Natural killer cell treated with Interleukin-12 subunit alpha and Interleukin-12 subunit beta and Interleukin-15 and Interleukin-18, amount 100 ng/mL, for 72 hours (primary cell): ENCODE results near the gene LDB1. TPM values are rescaled to one million over a fixed set of nuclear protein-coding genes. Genes with fewer than 3 reads are reported as not detected.

Source experiments
- ATAC-seq, 2 donors: fragments of 150-1000 bp; cut with Tn5 transposase in 1 of 2; sonication (Bioruptor Pico), chemical (Tn5 transposase) in 1 of 2; 2 replicates each; pipeline ENCODE4 v1.10.0; 2021
- DNase-seq: peaks from one replicate; pipeline ENCODE4 v3.0.0; 2022; ENCODE audit warnings: low spot score
- H3K27ac Mint-ChIP-seq, 2 donors: 1 replicate in 1 of 2; 2 replicates in 1 of 2; pipeline ENCODE4 v1.8.0; 2022; ENCODE audit warnings: mixed read lengths in 2 of 2, mild to moderate bottlenecking in 1 of 2, moderate library complexity in 1 of 2
- H3K27me3 Mint-ChIP-seq, 2 donors: 1 replicate in 1 of 2; 2 replicates in 1 of 2; pipeline ENCODE4 v1.8.0; 2022; ENCODE audit warnings: mixed read lengths in 2 of 2
- H3K36me3 Mint-ChIP-seq: one replicate; pipeline ENCODE4 v1.8.0; 2022; ENCODE audit warnings: mixed read lengths
- H3K4me1 Mint-ChIP-seq, 2 donors: 1 replicate in 1 of 2; 2 replicates in 1 of 2; pipeline ENCODE4 v1.8.0; 2022; ENCODE audit warnings: low read depth in 2 of 2, mixed read lengths in 2 of 2, mild to moderate bottlenecking in 1 of 2
- H3K4me3 Mint-ChIP-seq: one replicate; pipeline ENCODE4 v1.8.0; 2022; ENCODE audit warnings: mixed read lengths
- H3K9me3 Mint-ChIP-seq: 2 replicates; pipeline ENCODE4 v1.8.0; 2022; ENCODE audit warnings: mixed read lengths
- total RNA-seq, 2 donors: library from RNA; stranded (reverse); gene quantifications; one replicate each; pipeline ENCODE4 v1.2.3, GENCODE V29; 2022

Gene LDB1
- total RNA-seq, 2 donors from 2014 or later, result 61.8 to 87.9 TPM

DNA sequence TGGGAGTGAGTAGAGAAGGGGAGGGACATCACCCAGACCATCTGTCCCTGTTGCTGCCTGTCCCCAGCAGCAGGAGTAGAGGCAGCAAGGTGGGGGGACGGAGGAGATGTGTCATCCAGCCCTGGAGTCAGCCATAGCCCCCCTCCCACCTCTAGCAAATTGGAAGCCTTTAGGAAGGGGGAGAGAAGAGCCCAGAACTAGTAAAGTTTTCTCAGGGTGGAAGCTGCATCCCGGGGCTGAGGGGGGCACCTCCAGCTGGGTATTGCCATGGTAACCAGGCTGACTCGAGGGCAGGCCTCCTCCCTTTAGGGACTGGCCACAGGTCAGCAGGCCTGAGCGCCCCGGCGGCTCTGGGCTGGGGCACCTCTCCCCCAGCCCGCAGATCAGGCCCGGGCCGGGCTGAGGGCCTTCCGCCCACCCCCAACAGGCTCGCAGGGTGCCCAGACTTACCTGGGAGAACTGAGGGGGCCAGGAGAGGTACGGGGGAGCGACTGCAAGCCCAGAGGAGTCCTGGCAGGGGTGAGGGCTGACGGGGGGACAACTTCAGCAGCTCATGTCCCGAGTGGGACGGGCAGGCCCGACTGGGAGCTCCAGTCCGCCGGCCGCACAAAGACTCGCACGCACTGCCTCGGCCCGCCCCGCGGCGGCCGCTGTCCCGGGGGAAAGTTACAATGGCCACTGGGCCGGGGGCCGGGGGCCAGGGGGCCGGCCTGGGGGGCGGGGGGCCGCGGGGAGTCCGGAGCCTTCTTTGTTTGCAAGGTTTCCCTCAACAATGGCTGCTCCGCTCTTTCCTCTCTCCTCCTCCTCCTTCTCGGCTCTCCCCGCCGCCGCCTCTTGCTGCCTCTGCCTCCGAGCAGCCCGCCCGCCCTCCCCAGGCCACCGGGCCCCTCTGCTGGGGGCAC, 6.0 kb downstream of the LDB1 start:
- Mint-ChIP-seq H3K27me3 (no peaks in the 10 kb centered on the region), H3K36me3 (no peaks in the 10 kb centered on the region), H3K27ac (peak overlapping the region; percentile 80 to 90), H3K4me1 (peaks cover 47 to 56% of the 10 kb centered on the region in 2 donors), H3K4me3 (peak overlapping the region; percentile 82), H3K9me3 (no peaks in the 10 kb centered on the region)
- ATAC-seq (peak; percentile 17 to 38), DNase-seq (peak; percentile 64)

DNA sequence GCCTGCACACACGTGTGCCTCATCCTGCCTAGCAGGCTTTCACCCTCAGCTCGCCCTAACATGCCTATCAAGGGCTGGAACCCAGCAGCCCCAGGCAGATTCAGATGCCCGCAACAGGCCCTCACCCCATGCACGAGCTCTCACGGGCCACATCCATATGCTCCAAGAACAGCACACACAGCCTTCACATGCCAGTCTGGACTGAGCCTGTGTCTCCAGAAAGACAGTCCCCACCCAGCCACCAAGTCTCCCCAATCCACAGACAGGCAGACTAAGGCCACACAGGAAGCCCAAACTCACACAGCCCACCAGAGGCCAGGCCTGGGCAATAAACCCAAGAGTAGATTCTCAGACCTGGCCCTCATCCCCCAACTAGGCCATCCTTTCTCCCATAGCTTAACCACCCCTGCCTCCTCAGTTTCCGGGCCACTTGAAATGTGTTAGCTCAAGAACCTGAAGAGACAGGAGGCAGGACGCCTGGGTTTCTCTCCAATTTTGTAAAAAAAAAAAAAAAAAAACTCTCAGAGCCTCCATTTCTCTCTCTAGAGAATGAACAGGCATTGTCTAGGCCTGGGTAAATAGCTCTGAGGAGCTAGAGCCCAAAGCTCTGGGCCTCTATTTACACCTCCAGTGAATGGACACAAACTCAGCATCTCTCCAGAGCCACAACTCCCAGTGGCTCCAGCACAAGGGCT, 6.8 kb downstream of the LDB1 start:
- H3K4me3 Mint-ChIP-seq, result peak overlapping the region; percentile 82
- H3K27ac Mint-ChIP-seq, result peak overlapping the region; percentile 79 to 82
- no peaks in the 10 kb centered on the region for H3K9me3 Mint-ChIP-seq
- H3K4me1 Mint-ChIP-seq, result peaks cover 42 to 53% of the 10 kb centered on the region in 2 donors
- DNase-seq (no peak), ATAC-seq (no peak)
- H3K36me3 Mint-ChIP-seq, result peaks cover 4% of the 10 kb centered on the region
- no peaks in the 10 kb centered on the region for H3K27me3 Mint-ChIP-seq

DNA sequence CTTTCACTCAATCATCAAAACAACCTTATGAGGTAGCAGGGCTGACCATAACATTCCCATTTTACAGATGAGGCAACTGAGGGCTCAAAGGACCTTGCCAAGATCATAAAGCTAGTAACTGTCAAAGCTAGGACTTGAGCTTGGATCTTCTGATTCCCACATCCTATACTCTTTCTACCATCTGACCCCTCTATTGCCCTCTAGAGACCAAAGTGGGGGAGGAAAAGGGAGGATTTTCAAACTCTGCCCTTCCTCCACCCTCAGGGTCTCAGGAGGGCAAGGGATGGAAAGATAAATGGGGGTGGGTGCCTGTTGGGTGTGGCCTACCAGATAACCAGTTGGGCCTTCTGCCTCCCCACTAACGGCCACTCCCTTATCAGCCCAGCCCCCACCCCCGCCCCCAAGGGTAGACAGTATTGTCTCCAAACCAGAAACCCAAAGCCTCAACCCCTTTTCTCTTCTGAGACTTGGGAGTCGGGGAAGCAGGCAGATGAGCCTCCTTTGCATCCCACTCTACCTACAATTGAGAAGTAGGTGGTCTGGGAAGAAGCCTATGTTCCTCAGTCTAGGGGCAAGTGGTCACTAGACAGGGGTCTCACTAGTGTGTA, 7.9 kb downstream of the LDB1 start:
- Mint-ChIP-seq H3K36me3 (peaks cover 6% of the 10 kb centered on the region), H3K27me3 (no peaks in the 10 kb centered on the region), H3K9me3 (no peaks in the 10 kb centered on the region), H3K4me1 (peaks cover 31 to 44% of the 10 kb centered on the region in 2 donors), H3K27ac (peak overlapping the region in 1 of 2 donors; percentile 79), H3K4me3 (no peak overlapping the region)
- ATAC-seq, result no peak
- no peak for DNase-seq

DNA sequence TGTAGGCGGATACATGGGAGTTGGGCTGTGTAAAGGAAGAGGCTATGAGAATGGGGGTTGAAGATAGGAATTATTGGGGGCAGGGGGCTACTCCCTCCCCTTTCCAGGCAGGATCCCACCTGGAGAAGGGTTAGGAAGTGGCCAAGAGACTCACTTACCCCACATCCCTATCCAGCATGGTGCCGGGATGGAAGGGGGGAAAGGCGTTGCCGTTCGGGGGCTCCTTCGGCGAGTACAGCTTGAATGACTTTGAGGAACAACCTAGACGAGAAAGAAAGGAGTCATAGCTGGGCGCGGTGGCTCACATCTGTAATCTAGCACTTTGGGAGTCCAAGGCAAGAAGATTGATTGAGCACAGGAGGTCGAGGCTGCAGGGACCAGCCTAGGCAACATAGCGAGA, 8.9 kb downstream of the LDB1 start:
- Mint-ChIP-seq H3K27me3 (no peaks in the 10 kb centered on the region), H3K4me1 (peaks cover 22 to 35% of the 10 kb centered on the region in 2 donors), H3K9me3 (no peaks in the 10 kb centered on the region), H3K27ac (no peak overlapping the region), H3K4me3 (no peak overlapping the region), H3K36me3 (peaks cover 6% of the 10 kb centered on the region)
- DNase-seq (no peak), ATAC-seq (no peak)

DNA sequence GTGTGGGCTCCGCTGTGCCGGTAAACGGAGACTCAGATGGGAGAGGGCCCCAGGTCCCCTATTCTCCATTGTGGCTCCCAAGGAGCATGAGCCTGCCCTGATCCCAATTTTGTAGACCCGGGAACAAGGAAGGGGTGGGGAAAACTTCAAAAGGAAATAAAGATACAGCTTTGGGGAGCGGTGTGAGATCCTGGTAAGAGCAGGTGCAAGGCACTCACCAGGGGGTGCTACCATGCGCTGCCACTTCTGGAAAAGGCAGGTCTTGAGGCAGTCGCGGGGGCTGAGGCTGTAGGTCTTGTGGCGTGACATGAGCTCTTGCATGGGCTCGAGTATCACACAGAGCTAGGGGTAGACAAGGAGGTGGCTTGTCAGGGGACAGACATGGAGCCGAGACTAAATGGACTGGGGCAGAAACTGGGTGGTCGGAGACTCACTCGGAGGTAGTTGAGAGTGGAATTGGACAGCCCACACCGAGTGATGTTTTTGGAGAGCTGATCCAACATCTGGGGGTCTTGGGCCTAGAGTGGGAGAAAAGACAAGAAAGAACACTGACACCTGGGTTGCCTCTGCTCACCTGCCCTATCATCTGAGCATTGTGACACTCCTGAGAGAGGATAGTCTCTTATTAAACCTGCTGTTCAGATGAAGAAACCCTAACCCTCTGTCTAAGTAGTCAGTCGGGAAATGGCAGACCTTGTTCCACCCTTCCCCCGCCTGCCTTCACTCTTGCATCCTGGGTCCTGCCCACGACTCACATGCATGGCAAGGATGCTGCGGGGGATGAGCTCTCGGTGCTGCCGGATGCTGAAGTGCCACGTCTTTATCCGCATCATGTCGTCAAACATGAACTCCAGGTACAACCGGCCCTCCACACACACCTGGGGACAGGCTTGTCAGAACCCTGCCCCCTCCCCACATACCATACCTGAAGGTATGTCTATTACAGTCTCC, 10.7 kb downstream of the LDB1 start:
- no peak for ATAC-seq
- H3K4me3 Mint-ChIP-seq, result no peak overlapping the region
- no peak for DNase-seq
- H3K27ac Mint-ChIP-seq, result no peak overlapping the region
- H3K4me1 Mint-ChIP-seq, result peaks cover 24 to 31% of the 10 kb centered on the region in 2 donors
- H3K36me3 Mint-ChIP-seq, result peaks cover 6% of the 10 kb centered on the region
- no peaks in the 10 kb centered on the region for H3K9me3 Mint-ChIP-seq
- H3K27me3 Mint-ChIP-seq, result no peaks in the 10 kb centered on the region

DNA sequence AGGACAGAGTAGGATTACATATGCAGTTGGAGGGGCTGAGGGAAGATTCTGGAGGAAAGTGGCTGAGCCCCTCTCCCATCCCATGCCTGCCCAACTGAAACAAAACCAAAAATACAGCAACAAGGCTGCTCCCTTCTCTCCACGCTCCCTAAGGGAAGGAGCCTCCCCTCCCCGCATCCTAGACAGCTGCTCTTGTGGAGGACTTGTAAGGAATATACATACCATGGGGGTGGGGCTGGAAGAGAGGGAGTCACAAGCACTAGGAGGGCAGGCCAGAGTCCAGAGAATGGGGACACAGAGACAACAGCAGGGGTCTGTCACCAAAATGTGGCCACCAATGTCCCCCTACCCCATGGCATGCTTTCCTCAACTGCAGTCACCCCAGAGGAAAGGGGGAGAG, 13.2 kb downstream of the LDB1 start:
- peaks cover 12 to 17% of the 10 kb centered on the region in 2 donors for H3K4me1 Mint-ChIP-seq
- H3K36me3 Mint-ChIP-seq, result peaks cover 6% of the 10 kb centered on the region
- DNase-seq, result no peak
- no peaks in the 10 kb centered on the region for H3K9me3 Mint-ChIP-seq
- no peak overlapping the region for H3K27ac Mint-ChIP-seq
- ATAC-seq, result no peak
- H3K27me3 Mint-ChIP-seq, result no peaks in the 10 kb centered on the region
- no peak overlapping the region for H3K4me3 Mint-ChIP-seq

DNA sequence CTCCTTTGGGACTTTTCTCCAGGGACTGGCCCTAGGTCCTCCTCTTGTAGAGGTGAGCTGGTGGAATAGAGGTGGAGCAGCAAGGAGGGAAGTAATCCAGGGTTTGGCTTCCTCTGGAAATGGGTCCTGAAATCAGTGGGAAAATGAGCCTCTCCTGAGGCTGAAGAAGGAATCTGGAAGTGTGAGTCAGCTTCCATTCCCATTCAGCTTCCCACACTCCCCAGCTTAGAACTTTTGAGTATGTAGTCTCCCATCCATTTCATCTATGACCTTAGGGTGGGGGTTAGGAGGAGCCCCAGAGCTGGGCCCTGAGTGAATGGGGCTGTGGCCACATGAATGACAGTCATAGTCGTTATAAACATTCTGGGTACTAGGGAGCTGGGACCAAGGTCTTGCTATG, 17.7 kb downstream of the LDB1 start:
- ATAC-seq (no peak), DNase-seq (no peak)
- Mint-ChIP-seq H3K27ac (no peak overlapping the region), H3K27me3 (no peaks in the 10 kb centered on the region), H3K36me3 (no peaks in the 10 kb centered on the region), H3K4me3 (no peak overlapping the region), H3K4me1 (peaks cover 9 to 12% of the 10 kb centered on the region in 2 donors), H3K9me3 (no peaks in the 10 kb centered on the region)

DNA sequence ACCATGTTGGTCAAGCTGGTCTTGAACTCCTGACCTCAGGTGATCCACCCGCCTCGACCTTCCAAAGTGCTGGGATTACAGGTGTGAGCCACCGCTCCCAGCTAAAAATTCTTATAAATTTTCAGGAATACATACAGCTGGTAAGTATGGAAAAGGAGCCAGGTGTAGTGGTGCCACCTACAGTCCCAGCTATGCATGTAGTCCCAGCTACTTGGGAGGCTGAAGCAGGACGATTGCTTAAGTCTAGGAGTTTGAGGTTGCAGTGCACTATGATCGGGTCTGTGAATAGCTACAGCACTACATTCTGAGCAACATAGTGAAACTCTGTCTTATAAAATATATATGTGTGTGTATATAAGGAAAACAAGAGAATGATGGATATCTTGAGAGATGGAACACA, 19.0 kb downstream of the LDB1 start:
- DNase-seq, result no peak
- Mint-ChIP-seq H3K4me1 (peaks cover 9 to 10% of the 10 kb centered on the region in 2 donors), H3K27ac (no peak overlapping the region), H3K4me3 (no peak overlapping the region), H3K27me3 (no peaks in the 10 kb centered on the region), H3K9me3 (no peaks in the 10 kb centered on the region), H3K36me3 (no peaks in the 10 kb centered on the region)
- ATAC-seq, result no peak

DNA sequence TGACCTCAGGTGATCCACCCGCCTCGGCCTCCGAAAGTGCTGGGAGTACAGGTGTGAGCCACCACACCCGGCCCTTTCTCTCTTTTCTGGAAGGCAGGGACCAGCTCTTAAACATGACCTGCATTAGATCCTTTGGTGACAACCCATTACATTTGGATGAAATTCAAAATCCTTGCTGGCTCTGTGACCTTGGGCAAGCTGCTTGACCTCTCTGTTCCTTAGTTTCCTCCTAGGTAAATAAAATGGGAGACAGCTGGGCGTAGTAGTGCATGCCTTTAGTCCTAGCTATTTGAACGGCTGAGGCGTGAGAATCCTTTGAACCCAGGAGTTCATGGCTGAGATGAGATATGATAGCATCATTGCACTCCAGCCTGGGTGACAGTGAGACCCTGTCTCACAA, 23.7 kb downstream of the LDB1 start:
- H3K36me3 Mint-ChIP-seq, result no peaks in the 10 kb centered on the region
- H3K9me3 Mint-ChIP-seq, result no peaks in the 10 kb centered on the region
- no peak for ATAC-seq
- no peak overlapping the region for H3K4me3 Mint-ChIP-seq
- no peaks in the 10 kb centered on the region for H3K4me1 Mint-ChIP-seq
- H3K27ac Mint-ChIP-seq, result no peak overlapping the region
- H3K27me3 Mint-ChIP-seq, result no peaks in the 10 kb centered on the region
- DNase-seq, result no peak

DNA sequence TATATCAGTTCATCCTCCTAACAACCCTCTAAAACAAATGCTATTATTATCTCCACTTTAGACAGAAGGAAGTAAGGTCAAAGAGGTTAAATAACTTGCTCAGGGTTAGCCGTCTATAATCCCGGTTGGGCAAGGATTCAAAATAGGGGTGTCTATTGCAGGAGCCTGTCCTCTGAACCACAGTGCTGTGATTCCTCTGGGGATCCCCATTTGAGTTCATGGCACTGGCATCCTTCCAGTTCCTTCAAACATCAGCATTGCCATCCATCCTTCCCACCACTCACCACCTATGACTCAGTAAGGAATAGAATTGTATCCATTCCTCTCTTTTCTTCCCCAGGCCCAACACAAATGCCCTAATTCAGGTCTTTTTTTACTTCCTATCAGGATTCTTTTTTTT, 29.4 kb downstream of the LDB1 start:
- ATAC-seq (no peak), DNase-seq (no peak)
- Mint-ChIP-seq H3K4me1 (no peaks in the 10 kb centered on the region), H3K27ac (no peak overlapping the region), H3K27me3 (no peaks in the 10 kb centered on the region), H3K36me3 (no peaks in the 10 kb centered on the region), H3K9me3 (no peaks in the 10 kb centered on the region), H3K4me3 (no peak overlapping the region)

DNA sequence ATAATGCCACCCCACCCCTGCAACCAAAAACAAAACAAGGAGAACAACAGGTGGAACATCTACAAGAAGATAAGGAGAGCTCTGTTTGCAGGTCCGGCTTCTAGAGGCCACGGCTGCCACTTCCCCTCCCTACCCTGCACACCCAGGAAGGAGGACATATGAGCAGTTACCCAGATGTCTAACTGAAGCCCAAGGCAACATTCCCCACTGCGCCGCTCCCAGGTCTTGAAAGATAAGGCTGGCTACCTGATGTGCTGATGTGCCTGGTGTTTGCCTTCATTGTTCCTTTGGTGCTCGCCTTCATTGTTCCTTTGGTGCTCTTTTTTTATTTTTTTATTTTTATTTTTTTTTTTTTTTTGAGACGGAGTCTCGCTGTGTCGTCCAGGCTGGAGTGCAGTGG, 34.0 kb downstream of the LDB1 start:
- no peaks in the 10 kb centered on the region for H3K9me3 Mint-ChIP-seq
- H3K27me3 Mint-ChIP-seq, result no peaks in the 10 kb centered on the region
- H3K4me3 Mint-ChIP-seq, result no peak overlapping the region
- DNase-seq (no peak), ATAC-seq (no peak)
- no peaks in the 10 kb centered on the region for H3K4me1 Mint-ChIP-seq
- no peaks in the 10 kb centered on the region for H3K36me3 Mint-ChIP-seq
- no peak overlapping the region for H3K27ac Mint-ChIP-seq

DNA sequence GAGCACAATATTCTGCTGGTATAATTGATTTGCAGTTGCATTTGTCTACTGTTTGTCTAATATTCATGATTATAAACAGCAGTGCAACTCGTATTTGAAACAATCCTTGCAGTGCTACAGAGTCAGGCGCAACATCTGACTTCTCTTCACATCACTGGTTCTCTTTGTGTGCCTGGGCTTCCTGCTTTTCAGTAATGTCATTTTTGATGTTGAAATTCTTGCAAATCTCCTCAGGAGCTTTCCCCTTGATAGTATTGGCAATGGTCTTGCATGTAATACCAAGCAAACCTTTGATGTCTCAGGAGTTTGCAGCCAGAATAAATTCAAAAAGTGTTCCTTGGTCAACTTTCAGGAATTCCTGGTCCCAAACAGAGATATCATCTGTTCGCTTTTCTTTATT, 34.8 kb downstream of the LDB1 start:
- Mint-ChIP-seq H3K27me3 (no peaks in the 10 kb centered on the region), H3K4me1 (no peaks in the 10 kb centered on the region), H3K4me3 (no peak overlapping the region), H3K36me3 (no peaks in the 10 kb centered on the region), H3K27ac (no peak overlapping the region), H3K9me3 (no peaks in the 10 kb centered on the region)
- ATAC-seq (no peak), DNase-seq (no peak)

DNA sequence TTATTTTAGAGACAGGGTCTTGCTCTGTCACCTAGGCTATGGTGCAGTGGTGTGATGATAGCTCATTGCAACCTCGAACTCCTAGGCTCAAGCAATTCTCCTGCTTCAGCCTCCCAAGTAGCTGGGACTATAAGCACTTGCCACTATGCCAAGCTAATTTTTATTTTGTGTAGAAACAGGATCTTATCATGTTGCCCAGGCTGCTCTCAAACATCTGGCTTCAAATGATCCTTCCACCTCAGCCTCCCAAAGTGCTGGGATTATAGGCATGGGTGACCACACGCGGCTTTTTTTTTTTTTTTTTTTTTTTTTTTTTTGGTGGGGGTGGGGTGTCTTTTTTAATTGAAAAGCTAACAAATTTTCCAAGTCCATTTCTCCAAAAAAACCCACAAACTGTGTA, 36.6 kb downstream of the LDB1 start:
- H3K36me3 Mint-ChIP-seq, result no peaks in the 10 kb centered on the region
- no peak for DNase-seq
- no peaks in the 10 kb centered on the region for H3K27me3 Mint-ChIP-seq
- H3K9me3 Mint-ChIP-seq, result no peaks in the 10 kb centered on the region
- H3K4me1 Mint-ChIP-seq, result no peaks in the 10 kb centered on the region
- ATAC-seq, result no peak
- H3K27ac Mint-ChIP-seq, result no peak overlapping the region
- H3K4me3 Mint-ChIP-seq, result no peak overlapping the region
